Measurements from ENCODE around the gene IFNAR2.

- no peak for TF ChIP-seq CTCF (IDR thresholded peaks at IDR 0.05; ENCODE audit: low read depth, low read length)
- no peak for TF ChIP-seq POLR2A (IDR thresholded peaks at IDR 0.05; ENCODE audit: extremely low read depth, insufficient read length)
- no peak for TF ChIP-seq MAX (IDR thresholded peaks at IDR 0.05; ENCODE audit: low read depth, low read length)
Measured at GRCh38 chr21:33211732-33212131, 18.0 kb upstream of the IFNAR2 start.

Data from NB4 (cell line).